GM19035 (cell line): Measurements from ENCODE around the gene B4GALT7.
"Not testable (repeated sequence)": the region's sequence is repeated elsewhere in the genome, so short reads cannot be mapped to it uniquely, and the experiment has no call there.

Experiments
- ATAC-seq: cut with Tn5 transposase; IDR thresholded peaks from one replicate; pipeline ENCODE4 v1.9.1; 2021; ENCODE audit not compliant: unreplicated experiment

Gene B4GALT7

DNA sequence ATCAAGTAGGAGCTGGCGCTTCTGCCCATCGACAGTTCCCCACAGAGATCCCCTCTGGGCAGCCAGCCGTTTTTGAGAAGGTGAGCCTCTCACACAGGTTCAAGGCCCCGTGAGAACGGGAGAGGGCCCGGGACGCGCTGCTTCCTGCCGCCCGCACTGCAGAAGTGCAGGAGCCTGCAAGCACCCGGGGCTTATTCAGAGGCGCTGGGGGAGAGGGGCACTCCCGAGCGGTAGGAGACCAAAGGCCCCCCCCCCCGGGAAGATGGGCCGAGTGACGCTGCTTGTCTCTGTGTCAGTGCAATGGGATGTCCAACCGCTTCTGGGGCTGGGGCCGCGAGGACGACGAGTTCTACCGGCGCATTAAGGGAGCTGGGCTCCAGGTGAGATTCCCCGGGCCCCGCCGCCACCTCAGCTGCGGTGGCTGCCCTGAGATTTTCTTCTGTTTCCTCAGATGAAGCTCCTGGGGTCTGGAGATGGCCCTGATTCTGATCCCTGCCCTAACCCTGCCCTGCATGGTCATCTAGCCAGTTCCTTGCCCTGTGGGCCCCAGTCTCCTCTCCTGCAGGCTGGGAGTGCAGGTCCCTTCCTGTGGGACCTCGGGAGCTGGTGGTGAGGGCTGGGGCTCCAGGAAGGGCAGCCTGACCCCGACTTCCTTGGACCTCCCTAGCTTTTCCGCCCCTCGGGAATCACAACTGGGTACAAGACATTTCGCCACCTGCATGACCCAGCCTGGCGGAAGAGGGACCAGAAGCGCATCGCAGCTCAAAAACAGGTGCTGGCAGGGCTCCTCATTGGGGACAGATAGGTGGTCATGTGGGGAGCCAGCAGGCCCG, 8.5 kb downstream of the B4GALT7 start:
- ATAC-seq = no peak

DNA sequence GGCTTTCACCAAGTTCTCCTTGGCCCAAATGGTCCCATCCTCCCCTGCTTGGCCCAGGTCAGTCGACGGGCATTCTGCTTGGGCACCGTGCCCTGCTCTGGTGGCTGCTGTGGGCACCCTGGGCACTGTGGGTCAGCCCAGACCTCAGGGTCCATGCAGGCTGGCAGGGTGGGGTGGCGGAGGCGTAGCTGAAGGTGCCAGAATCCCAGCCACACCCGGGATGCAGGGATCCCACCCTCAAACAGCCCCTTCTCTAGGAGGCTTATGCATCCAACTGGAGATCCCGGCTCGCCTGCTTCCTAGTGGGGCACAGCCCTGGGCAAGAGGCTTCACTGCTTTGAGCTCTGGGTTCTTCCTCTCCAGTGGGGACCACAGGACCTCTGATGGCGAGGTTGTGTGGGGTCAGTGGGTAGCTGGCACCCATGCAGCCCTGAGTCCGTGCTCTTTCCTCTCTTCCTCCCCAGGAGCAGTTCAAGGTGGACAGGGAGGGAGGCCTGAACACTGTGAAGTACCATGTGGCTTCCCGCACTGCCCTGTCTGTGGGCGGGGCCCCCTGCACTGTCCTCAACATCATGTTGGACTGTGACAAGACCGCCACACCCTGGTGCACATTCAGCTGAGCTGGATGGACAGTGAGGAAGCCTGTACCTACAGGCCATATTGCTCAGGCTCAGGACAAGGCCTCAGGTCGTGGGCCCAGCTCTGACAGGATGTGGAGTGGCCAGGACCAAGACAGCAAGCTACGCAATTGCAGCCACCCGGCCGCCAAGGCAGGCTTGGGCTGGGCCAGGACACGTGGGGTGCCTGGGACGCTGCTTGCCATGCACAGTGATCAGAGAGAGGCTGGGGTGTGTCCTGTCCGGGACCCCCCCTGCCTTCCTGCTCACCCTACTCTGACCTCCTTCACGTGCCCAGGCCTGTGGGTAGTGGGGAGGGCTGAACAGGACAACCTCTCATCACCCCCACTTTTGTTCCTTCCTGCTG, 9.4 kb downstream of the B4GALT7 start:
- no peak for ATAC-seq

DNA sequence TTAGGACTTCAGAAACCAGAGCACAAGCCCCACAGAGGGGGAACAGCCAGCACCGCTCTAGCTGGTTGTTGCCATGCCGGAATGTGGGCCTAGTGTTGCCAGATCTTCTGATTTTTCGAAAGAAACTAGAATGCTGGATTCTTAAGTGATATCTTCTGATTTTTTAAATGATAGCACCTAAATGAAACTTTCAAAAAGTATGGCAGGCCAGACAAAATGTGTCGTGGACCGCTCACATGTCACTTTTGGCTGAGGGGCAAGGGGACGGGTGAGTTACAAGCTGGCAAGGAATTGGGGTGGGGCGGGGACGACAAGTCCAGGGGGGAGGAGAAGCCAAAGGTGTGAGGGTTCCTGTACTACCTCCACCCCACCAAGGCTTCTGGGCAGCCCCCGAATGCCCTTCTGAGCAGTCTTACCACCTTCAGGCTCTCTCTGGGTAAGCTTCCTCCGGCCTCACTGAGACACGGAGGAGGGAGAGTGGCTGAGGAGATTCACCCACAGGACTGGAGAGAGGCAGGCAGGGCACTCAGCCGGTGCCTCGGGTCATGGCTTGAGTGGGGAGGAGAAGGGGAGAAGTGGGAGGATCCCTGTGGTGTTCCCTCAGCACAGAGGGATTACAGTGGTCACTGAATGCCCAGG, 10.3 kb downstream of the B4GALT7 start:
- ATAC-seq = no peak

DNA sequence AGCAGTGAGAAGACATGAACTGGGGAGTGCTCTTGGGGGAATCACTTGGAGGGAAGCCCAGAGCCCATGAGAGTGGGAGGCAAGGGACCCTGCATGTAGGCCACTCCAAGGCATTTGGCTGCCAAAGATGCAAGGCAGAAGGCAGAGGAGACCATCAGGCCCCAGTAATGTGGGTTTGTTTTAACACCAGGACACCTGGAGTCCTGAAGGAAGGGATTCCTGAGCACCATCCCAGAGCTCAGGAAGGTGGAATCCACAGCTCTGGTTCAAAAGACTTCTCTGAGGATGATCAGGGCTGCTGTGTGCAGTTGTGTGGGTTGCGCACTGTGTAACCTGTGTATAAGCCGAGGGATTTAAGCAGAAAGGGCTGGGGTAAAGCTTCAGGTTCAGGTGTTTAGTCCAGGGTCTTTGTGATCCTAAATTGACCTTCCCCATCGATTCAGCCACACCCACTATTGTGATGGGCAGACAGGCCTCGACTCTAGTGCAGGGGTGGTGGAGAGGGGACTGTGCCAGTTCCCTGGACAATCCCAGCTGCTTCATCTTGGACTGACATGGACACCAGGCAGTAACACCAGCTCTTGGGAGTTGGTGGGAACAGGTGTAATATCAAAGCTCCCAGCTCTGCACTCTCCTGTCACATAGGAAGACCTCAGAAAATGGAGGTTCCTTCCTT, 11.0 kb downstream of the B4GALT7 start:
- ATAC-seq = no peak

DNA sequence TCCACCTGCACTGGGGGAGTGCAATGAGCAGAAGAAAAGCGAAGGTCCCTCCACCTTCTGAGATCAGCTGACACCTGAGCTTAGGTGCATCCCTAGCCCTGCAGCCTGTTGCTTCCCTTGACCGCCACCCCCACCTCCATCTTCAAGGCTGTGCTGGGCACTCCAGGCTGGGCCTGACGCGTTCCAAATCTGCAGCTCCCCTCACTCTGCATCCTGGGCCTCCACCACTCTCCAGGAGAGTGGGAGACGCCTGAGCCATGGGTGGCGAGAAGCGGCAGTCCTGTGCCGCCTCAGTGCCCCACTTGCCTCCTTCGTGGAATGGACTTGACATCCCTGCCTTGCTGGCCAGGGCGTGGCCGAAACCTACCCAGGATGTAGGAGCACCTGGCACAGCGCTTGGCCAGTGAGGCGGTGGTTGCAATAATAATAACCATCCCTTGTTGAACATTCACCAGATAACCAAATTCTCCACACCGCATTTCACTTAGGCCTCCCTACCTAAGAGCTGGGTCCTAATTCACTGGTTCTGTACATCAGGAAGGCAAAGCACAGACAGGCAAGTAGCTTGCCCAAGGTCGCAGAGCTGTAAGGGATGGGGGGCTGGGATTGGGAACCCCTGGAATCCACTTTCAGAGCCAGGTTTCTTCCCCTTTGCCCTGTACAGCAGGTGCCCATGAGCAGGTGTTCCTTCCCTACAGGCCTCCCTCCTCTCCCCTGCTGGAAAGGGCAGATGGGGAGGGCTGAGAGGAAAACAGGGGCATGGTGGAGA, 11.7 kb downstream of the B4GALT7 start:
- no peak for ATAC-seq

DNA sequence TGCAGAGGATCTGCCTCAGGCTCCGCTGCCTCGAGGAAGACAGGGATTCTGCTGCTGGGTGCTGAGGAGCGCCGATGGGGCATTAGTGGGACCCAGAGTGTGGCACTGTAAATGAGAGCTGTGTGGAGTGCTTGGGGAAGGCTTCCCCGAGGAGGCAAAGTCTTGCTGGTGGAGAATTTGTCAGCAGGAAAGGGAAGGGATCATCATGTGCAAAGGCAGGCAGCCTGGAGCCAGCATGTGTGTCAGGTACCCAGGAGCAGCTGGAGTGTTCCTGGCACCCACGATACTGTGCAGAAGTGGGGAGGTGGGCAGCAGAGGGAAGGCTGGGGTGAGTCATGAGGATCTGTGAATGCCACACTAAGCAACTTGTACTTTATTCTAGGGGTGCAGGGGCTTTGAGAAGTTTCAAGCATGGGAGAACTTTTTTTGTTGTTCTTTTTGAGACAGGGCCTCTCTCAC, 12.3 kb downstream of the B4GALT7 start:
- no peak for ATAC-seq

DNA sequence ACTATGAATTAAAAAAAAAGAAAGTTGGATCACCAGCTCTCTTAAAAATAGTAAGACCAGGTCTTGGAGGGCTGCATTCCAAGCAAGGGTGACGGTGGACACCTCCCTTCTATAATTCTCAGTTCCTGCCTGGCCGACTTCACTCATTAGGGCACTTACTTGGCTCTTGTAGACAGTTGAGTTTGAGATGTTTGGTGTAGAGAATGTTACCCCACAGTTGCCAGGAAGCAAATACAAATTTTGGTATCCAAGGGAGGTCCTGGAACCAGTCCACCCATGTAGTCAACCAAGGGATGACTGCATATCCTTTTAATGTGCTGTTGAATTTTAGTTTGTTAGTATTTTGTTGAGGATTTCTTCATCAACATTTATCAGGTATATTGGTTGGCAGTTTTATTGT, 20.6 kb downstream of the B4GALT7 start:
- ATAC-seq = no peak

DNA sequence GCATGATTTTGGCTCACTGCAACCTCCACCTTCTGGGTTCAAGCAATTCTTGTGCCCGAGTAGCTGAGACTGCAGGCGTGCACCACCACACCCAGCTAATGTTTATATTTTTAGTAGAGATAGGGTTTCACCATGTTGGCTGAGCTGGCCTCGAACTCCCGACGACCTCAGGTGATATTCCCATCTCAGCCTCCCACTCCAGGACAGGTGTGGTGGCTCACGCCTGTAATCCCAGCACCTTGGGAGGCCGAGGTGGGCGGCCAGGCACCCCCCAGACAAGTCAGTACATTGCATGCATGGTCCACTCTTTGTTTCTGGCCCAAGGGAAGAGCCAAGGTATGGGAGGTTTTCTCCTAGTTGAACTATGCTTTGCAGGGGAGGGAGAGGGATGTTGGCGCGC, 24.2 kb downstream of the B4GALT7 start:
- ATAC-seq = not testable (repeated sequence)

DNA sequence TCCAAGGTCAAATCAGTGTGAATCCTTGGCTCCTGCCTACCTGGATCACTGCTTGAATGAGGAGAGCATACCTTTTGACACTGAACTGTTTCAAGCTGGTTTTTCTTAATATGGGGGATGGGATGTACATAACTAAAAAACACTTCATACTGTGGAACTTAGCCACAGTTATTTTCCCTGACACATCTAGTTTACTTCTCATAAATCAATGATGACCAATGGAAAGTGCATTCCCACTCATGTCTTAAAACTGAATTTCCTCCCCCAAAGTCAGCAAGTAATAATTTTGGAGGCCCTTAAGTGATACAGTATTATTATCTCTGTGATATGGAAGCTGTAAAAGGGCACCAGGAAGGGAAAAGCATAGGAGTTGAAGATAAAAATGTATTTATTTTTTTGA, 30.3 kb downstream of the B4GALT7 start:
- ATAC-seq = not testable (repeated sequence)

DNA sequence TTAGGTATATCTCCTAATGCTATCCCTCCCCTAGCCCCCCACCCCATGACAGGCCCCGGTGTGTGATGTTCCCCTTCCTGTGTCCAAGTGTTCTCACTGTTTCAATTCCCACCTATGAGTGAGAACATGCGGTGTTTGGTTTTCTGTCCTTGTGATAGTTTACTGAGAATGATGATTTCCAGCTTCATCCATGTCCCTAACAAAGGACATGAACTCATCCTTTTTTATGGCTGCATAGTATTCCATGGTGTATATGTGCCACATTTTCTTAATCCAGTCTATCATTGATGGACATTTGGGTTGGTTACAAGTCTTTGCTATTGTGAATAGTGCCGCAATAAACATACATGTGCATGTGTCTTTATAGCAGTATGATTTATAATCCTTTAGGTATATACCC, 35.0 kb downstream of the B4GALT7 start:
- not testable (repeated sequence) for ATAC-seq

DNA sequence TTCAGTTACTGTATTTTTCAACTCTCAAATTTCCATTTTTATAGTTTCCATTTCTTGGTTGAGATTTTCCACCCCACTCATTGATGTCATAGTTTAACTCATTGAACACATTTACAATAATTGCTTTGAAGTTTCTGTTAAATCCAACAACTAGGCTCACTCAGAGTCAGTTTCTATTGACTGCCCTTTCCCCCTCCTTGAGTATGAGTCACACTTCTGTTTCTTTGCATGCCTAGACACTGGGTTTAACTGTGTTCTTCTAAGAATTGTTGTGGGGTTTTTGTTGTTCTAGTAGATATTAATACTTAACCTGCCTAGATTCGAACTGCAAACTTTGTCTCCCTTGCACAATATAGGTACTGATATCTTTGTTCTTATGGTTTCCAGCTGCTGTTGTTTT, 45.5 kb downstream of the B4GALT7 start:
- ATAC-seq = not testable (repeated sequence)

DNA sequence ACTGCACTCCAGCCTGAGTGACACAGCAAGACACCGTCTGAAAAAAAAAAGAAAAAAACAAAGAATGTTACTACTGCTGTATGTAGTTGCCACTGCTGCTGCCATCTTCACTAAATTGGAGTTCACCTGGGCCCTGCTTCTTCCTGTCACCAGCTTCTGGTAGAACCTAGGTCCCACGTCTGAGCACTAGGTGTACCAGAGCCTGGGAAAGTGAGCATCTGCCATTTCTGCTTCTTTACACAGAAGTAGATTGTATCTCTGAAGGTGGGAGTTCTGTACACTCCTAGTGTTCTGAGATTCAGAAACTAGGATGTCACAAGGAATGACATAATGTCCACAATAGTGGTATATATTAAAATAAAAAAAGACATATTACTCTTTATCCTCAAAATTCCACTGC, 51.3 kb downstream of the B4GALT7 start:
- not testable (repeated sequence) for ATAC-seq

DNA sequence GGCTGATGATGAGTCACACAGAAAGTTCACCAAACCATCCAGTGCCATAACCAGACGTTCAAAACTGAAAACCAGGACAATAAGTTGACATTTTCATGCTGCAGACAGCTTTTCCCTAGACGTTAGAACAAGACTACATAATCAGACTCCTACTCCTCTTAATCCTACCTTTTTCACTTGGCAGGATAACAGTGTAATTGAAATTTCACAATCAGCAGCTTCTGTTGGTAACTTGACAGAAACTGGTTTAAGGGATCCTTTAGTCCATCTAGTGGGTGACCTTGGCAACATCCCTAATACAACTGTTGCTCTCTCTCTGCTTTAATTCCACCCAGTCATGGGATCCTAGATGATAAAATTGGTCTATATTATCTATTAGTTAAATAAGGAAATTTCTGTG, 57.9 kb downstream of the B4GALT7 start:
- not testable (repeated sequence) for ATAC-seq

DNA sequence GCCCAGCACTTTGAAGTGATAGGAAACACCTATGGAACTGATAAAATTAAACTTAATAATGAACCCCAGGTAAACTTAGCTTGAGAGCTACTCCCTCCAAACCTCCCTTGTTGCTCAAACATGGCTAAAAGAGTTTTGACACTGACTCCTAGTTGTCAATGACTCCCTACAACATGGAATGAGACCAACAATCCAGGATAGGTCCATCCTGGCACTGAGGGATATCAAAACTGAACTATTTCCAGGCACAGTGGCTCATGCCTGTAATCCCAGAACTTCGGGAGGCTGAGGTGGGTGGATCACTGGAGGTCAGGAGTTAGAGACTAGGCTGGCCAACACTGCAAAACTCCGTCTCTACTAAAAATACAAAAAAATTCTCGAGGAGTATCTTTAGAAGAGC, 58.6 kb downstream of the B4GALT7 start:
- not testable (repeated sequence) for ATAC-seq
